GM21526 (cell line): ENCODE results near the gene GTF2H3.
A peak's percentile ranks its signal among the peaks of the same experiment; 100 is the strongest.

Experiments
- ATAC-seq: cut with Tn5 transposase; IDR thresholded peaks from one replicate; pipeline ENCODE4 v1.9.1; 2021; ENCODE audit warnings: moderate library complexity; ENCODE audit not compliant: unreplicated experiment, low FRiP score

GTF2H3 gene

GRCh38 chr12:123643911-123644310 is 10.3 kb downstream of the GTF2H3 start:
- ATAC-seq = no peak

GRCh38 chr12:123645380-123645779 is 11.8 kb downstream of the GTF2H3 start:
- no peak for ATAC-seq

GRCh38 chr12:123645878-123646277 is 12.2 kb downstream of the GTF2H3 start:
- ATAC-seq = no peak

GRCh38 chr12:123648401-123648800 is 14.8 kb downstream of the GTF2H3 start:
- no peak for ATAC-seq

- no peak for ATAC-seq
These were observed 20.6 kb downstream of the GTF2H3 start for GRCh38 chr12:123654129-123654701.

- ATAC-seq = peak; percentile 51
These were observed 21.8 kb downstream of the GTF2H3 start for GRCh38 chr12:123655420-123655819.

GRCh38 chr12:123656392-123656791 is 22.8 kb downstream of the GTF2H3 start:
- ATAC-seq = no peak

GRCh38 chr12:123657211-123657610 is 23.6 kb downstream of the GTF2H3 start:
- no peak for ATAC-seq

GRCh38 chr12:123659996-123660727 is 26.5 kb downstream of the GTF2H3 start:
- ATAC-seq = no peak

GRCh38 chr12:123667771-123668170 is 34.1 kb downstream of the GTF2H3 start:
- ATAC-seq = no peak

GRCh38 chr12:123670882-123671728 is 37.5 kb downstream of the GTF2H3 start, which contains the start of gene TCTN2:
TCTN2 (plus strand) TSS chr12:123671113; CDS start chr12:123671241, 128 bp downstream.
- peak; percentile 97 for ATAC-seq

- no peak for ATAC-seq
These were observed 38.2 kb downstream of the GTF2H3 start for GRCh38 chr12:123671876-123672275.

GRCh38 chr12:123675436-123675835 is 41.8 kb downstream of the GTF2H3 start:
- ATAC-seq = no peak

- no peak for ATAC-seq
These were observed 43.1 kb downstream of the GTF2H3 start for GRCh38 chr12:123676616-123677320.

- no peak for ATAC-seq
These were observed 45.4 kb downstream of the GTF2H3 start for GRCh38 chr12:123678981-123679380.

GRCh38 chr12:123681605-123682004 is 48.0 kb downstream of the GTF2H3 start:
- no peak for ATAC-seq

GRCh38 chr12:123683964-123684363 is 50.3 kb downstream of the GTF2H3 start:
- no peak for ATAC-seq

- ATAC-seq = no peak
These were observed 53.1 kb downstream of the GTF2H3 start for GRCh38 chr12:123686636-123687190.

GRCh38 chr12:123690191-123690840 is 56.7 kb downstream of the GTF2H3 start:
- ATAC-seq = no peak

- ATAC-seq = no peak
These were observed 62.6 kb downstream of the GTF2H3 start for GRCh38 chr12:123696207-123696606.
